GM12872 (cell line): ENCODE measurements around the gene EVA1B.

ENCODE experiments used
- CTCF ChIP-seq: IDR thresholded peaks from 3 replicates; pipeline ENCODE4 v1.5.1; 2011; ENCODE audit warnings: low read depth, mild to moderate bottlenecking, low read length, moderate library complexity; ENCODE audit not compliant: insufficient read depth

EVA1B gene

GRCh38 chr1:36351227-36351977, 28.0 kb upstream of the EVA1B start:
- TF ChIP-seq CTCF, result no peak

- no peak for TF ChIP-seq CTCF
These were observed 27.3 kb upstream of the EVA1B start for GRCh38 chr1:36350659-36351226.

GRCh38 chr1:36349839-36350238, 26.4 kb upstream of the EVA1B start:
- TF ChIP-seq CTCF, result no peak

- no peak for TF ChIP-seq CTCF
These were observed 25.8 kb upstream of the EVA1B start for GRCh38 chr1:36349241-36349671.

GRCh38 chr1:36346741-36347370, 23.4 kb upstream of the EVA1B start:
- no peak for TF ChIP-seq CTCF

- no peak for TF ChIP-seq CTCF
These were observed 21.9 kb upstream of the EVA1B start for GRCh38 chr1:36345353-36345752.

GRCh38 chr1:36344395-36344680, 20.9 kb upstream of the EVA1B start:
- TF ChIP-seq CTCF, result no peak
